Measurements from ENCODE around the gene FER.

FER gene

GRCh38 chr5:108900668-108901067, 153.0 kb downstream of the FER start:
- Histone ChIP-seq H3K9ac (ENCODE audit: low read depth, low read length) (no peak overlapping the region), H3K4me3 (ENCODE audit: low read depth in 1 of 2, low read length in 2 of 2) (no peak overlapping the region), H2AFZ (ENCODE audit: low read depth, low read length) (no peak overlapping the region), H3K4me2 (ENCODE audit: insufficient read depth, low read length) (no peak overlapping the region), H3K9me3 (ENCODE audit: insufficient read depth, low read length, severe bottlenecking) (no peaks in the 10 kb centered on the region), H3K4me1 (ENCODE audit: insufficient read depth, low read length) (no peaks in the 10 kb centered on the region), H4K20me1 (ENCODE audit: insufficient read depth, low read length) (no peaks in the 10 kb centered on the region), H3K79me2 (ENCODE audit: insufficient read depth, low read length) (no peaks in the 10 kb centered on the region), H3K27me3 (ENCODE audit: insufficient read depth, low read length, poor library complexity) (no peaks in the 10 kb centered on the region), H3K27ac (ENCODE audit: low read length) (no peak overlapping the region), H3K36me3 (ENCODE audit: insufficient read depth, low read length) (no peaks in the 10 kb centered on the region)
- TF ChIP-seq EZH2 (IDR thresholded peaks at IDR 0.05; ENCODE audit: borderline replicate concordance, low read depth, low read length, severe bottlenecking) (no peak), CTCF (IDR thresholded peaks at IDR 0.05; ENCODE audit: borderline replicate concordance, extremely low read depth, low read length, poor library complexity, severe bottlenecking) (no peak)
- ATAC-seq (ENCODE audit: insufficient read depth, low read depth): no peak
- DNase-seq: no peak

GRCh38 chr5:108905805-108906204, 158.1 kb downstream of the FER start:
- DNase-seq (no peak), ATAC-seq (ENCODE audit: insufficient read depth, low read depth) (no peak)
- H3K27me3 ChIP-seq (ENCODE audit: insufficient read depth, low read length, poor library complexity): no peaks in the 10 kb centered on the region
- no peak overlapping the region for H3K27ac ChIP-seq (ENCODE audit: low read length)
- H4K20me1 ChIP-seq (ENCODE audit: insufficient read depth, low read length): no peaks in the 10 kb centered on the region
- H3K4me2 ChIP-seq (ENCODE audit: insufficient read depth, low read length): no peak overlapping the region
- no peak overlapping the region for H2AFZ ChIP-seq (ENCODE audit: low read depth, low read length)
- no peak overlapping the region for H3K4me3 ChIP-seq (ENCODE audit: low read depth in 1 of 2, low read length in 2 of 2)
- H3K4me1 ChIP-seq (ENCODE audit: insufficient read depth, low read length): no peaks in the 10 kb centered on the region
- H3K9ac ChIP-seq (ENCODE audit: low read depth, low read length): no peak overlapping the region
- TF ChIP-seq CTCF (IDR thresholded peaks at IDR 0.05; ENCODE audit: borderline replicate concordance, extremely low read depth, low read length, poor library complexity, severe bottlenecking): no peak
- no peak for TF ChIP-seq EZH2 (IDR thresholded peaks at IDR 0.05; ENCODE audit: borderline replicate concordance, low read depth, low read length, severe bottlenecking)
- peaks cover 3% of the 10 kb centered on the region for H3K9me3 ChIP-seq (ENCODE audit: insufficient read depth, low read length, severe bottlenecking)
- H3K36me3 ChIP-seq (ENCODE audit: insufficient read depth, low read length): no peaks in the 10 kb centered on the region
- no peaks in the 10 kb centered on the region for H3K79me2 ChIP-seq (ENCODE audit: insufficient read depth, low read length)

GRCh38 chr5:108910627-108911026, 162.9 kb downstream of the FER start:
- Histone ChIP-seq H4K20me1 (ENCODE audit: insufficient read depth, low read length) (no peaks in the 10 kb centered on the region), H2AFZ (ENCODE audit: low read depth, low read length) (no peak overlapping the region), H3K9ac (ENCODE audit: low read depth, low read length) (no peak overlapping the region), H3K27ac (ENCODE audit: low read length) (no peak overlapping the region), H3K27me3 (ENCODE audit: insufficient read depth, low read length, poor library complexity) (no peaks in the 10 kb centered on the region), H3K4me3 (ENCODE audit: low read depth in 1 of 2, low read length in 2 of 2) (no peak overlapping the region), H3K79me2 (ENCODE audit: insufficient read depth, low read length) (no peaks in the 10 kb centered on the region), H3K4me2 (ENCODE audit: insufficient read depth, low read length) (no peak overlapping the region), H3K4me1 (ENCODE audit: insufficient read depth, low read length) (no peaks in the 10 kb centered on the region), H3K36me3 (ENCODE audit: insufficient read depth, low read length) (no peaks in the 10 kb centered on the region), H3K9me3 (ENCODE audit: insufficient read depth, low read length, severe bottlenecking) (peaks cover 3% of the 10 kb centered on the region)
- TF ChIP-seq EZH2 (IDR thresholded peaks at IDR 0.05; ENCODE audit: borderline replicate concordance, low read depth, low read length, severe bottlenecking) (no peak), CTCF (IDR thresholded peaks at IDR 0.05; ENCODE audit: borderline replicate concordance, extremely low read depth, low read length, poor library complexity, severe bottlenecking) (no peak)
- ATAC-seq (ENCODE audit: insufficient read depth, low read depth): no peak
- DNase-seq: no peak

GRCh38 chr5:108911055-108911454, 163.4 kb downstream of the FER start:
- Histone ChIP-seq H3K4me2 (ENCODE audit: insufficient read depth, low read length) (no peak overlapping the region), H3K9ac (ENCODE audit: low read depth, low read length) (no peak overlapping the region), H3K4me1 (ENCODE audit: insufficient read depth, low read length) (no peaks in the 10 kb centered on the region), H4K20me1 (ENCODE audit: insufficient read depth, low read length) (no peaks in the 10 kb centered on the region), H3K27me3 (ENCODE audit: insufficient read depth, low read length, poor library complexity) (no peaks in the 10 kb centered on the region), H3K79me2 (ENCODE audit: insufficient read depth, low read length) (no peaks in the 10 kb centered on the region), H2AFZ (ENCODE audit: low read depth, low read length) (no peak overlapping the region), H3K27ac (ENCODE audit: low read length) (no peak overlapping the region), H3K36me3 (ENCODE audit: insufficient read depth, low read length) (no peaks in the 10 kb centered on the region), H3K9me3 (ENCODE audit: insufficient read depth, low read length, severe bottlenecking) (peaks cover 3% of the 10 kb centered on the region), H3K4me3 (ENCODE audit: low read depth in 1 of 2, low read length in 2 of 2) (no peak overlapping the region)
- TF ChIP-seq EZH2 (IDR thresholded peaks at IDR 0.05; ENCODE audit: borderline replicate concordance, low read depth, low read length, severe bottlenecking): no peak
- no peak for TF ChIP-seq CTCF (IDR thresholded peaks at IDR 0.05; ENCODE audit: borderline replicate concordance, extremely low read depth, low read length, poor library complexity, severe bottlenecking)
- ATAC-seq (ENCODE audit: insufficient read depth, low read depth) (no peak), DNase-seq (no peak)

Data from DND-41 (cell line).